Neutrophil (primary cell): Measurements from ENCODE around the gene RTCA.

Source experiments
- H3K27ac ChIP-seq: fragments of 200-600 bp; sonication (generic); 2 replicates; pipeline ENCODE4 v1.5.1; 2016; ENCODE audit warnings: mild to moderate bottlenecking, moderate library complexity
- H3K27me3 ChIP-seq: fragments of 200-600 bp; sonication (generic); 2 replicates; pipeline ENCODE4 v1.6.0; 2016; ENCODE audit warnings: mild to moderate bottlenecking
- H3K36me3 ChIP-seq: fragments of 200-600 bp; sonication (generic); 2 replicates; pipeline ENCODE4 v1.5.1; 2017
- H3K4me1 ChIP-seq, 2 experiments: fragments of 200-600 bp in 1 of 2; sonication (generic) in 1 of 2; 1 replicate in 1 of 2; 2 replicates in 1 of 2; pipeline versions ENCODE4 v1.5.1 to v1.6.1; 2013 to 2016; ENCODE audit warnings: low read depth in 1 of 2, low read length in 1 of 2, mild to moderate bottlenecking in 1 of 2, moderate library complexity in 1 of 2; ENCODE audit not compliant: control insufficient read depth in 1 of 2, insufficient read depth in 1 of 2
- H3K4me3 ChIP-seq, 2 experiments: fragments of 200-600 bp in 1 of 2; sonication (generic) in 1 of 2; 1 replicate in 1 of 2; 2 replicates in 1 of 2; pipeline ENCODE4 v1.5.1; 2013 to 2016; ENCODE audit warnings: low read depth in 1 of 2, low read length in 1 of 2, mild to moderate bottlenecking in 1 of 2, moderate library complexity in 1 of 2
- H3K9me3 ChIP-seq: fragments of 200-600 bp; sonication (generic); 2 replicates; pipeline ENCODE4 v1.5.1; 2016
- CTCF ChIP-seq: fragments of 200-600 bp; sonication (generic); IDR thresholded peaks from 2 replicates; pipeline ENCODE4 v1.5.1; 2016; ENCODE audit warnings: antibody characterized with exemption

The RTCA gene

DNA sequence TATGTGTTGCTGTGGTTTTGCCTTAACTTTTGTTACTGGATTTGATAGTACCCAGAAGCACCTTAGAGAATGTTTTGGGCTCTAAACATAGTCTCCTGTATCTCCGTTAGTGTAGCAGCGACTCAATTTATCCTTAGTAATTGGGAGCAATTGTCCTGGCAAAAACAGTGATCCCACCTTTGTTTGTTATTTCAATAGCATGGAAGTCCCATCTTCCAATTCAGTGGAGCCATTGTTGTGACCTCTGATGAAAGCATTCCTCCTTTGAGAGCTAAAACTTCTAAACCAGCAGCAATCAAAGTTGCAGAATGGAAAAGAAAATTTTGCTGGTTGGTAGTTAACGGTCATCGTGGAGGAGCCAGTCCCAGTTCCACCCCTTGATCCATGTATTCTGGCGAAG is 34.7 kb downstream of the RTCA start:
- H3K27me3 ChIP-seq: no peaks in the 10 kb centered on the region
- H3K36me3 ChIP-seq: no peaks in the 10 kb centered on the region
- TF ChIP-seq CTCF: no peak
- H3K4me1 ChIP-seq: no peaks in the 10 kb centered on the region
- no peak overlapping the region for H3K27ac ChIP-seq
- H3K9me3 ChIP-seq: no peaks in the 10 kb centered on the region
- H3K4me3 ChIP-seq: no peak overlapping the region

- Histone ChIP-seq H3K9me3 (no peaks in the 10 kb centered on the region), H3K27ac (no peak overlapping the region), H3K36me3 (no peaks in the 10 kb centered on the region), H3K4me3 (no peak overlapping the region), H3K27me3 (no peaks in the 10 kb centered on the region), H3K4me1 (no peaks in the 10 kb centered on the region)
- no peak for TF ChIP-seq CTCF
These were observed 36.7 kb downstream of the RTCA start for GRCh38 chr1:100302739-100303138.

GRCh38 chr1:100304227-100304626 is 38.2 kb downstream of the RTCA start:
- no peaks in the 10 kb centered on the region for H3K4me1 ChIP-seq
- H3K27me3 ChIP-seq: no peaks in the 10 kb centered on the region
- no peak overlapping the region for H3K27ac ChIP-seq
- no peaks in the 10 kb centered on the region for H3K36me3 ChIP-seq
- TF ChIP-seq CTCF: no peak
- no peaks in the 10 kb centered on the region for H3K9me3 ChIP-seq
- H3K4me3 ChIP-seq: no peak overlapping the region

GRCh38 chr1:100304921-100305320 is 38.9 kb downstream of the RTCA start:
- Histone ChIP-seq H3K27me3 (no peaks in the 10 kb centered on the region), H3K27ac (no peak overlapping the region), H3K9me3 (no peaks in the 10 kb centered on the region), H3K4me3 (no peak overlapping the region), H3K4me1 (no peaks in the 10 kb centered on the region), H3K36me3 (no peaks in the 10 kb centered on the region)
- TF ChIP-seq CTCF: no peak

DNA sequence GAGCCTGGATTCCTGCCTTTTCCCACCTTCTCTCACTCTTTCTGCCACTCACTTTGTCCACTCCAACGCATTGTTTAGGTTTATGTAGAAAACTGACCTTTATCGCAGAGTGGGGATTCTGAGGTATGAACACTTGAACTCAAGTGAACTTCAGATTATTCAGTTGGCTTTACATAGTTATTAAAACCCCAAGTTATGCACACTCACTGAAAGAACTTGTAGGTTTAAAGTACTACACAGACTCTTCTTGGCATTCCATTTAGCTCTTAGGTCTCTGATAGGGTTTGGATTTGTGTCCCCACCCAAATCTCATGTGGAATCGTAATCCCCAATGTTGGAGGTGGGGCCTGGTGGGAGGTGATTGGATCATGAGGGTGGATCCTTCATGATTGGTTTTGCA is 39.9 kb downstream of the RTCA start:
- H3K4me1 ChIP-seq: no peaks in the 10 kb centered on the region
- TF ChIP-seq CTCF: no peak
- H3K36me3 ChIP-seq: no peaks in the 10 kb centered on the region
- H3K27me3 ChIP-seq: no peaks in the 10 kb centered on the region
- H3K9me3 ChIP-seq: no peaks in the 10 kb centered on the region
- no peak overlapping the region for H3K4me3 ChIP-seq
- H3K27ac ChIP-seq: no peak overlapping the region

DNA sequence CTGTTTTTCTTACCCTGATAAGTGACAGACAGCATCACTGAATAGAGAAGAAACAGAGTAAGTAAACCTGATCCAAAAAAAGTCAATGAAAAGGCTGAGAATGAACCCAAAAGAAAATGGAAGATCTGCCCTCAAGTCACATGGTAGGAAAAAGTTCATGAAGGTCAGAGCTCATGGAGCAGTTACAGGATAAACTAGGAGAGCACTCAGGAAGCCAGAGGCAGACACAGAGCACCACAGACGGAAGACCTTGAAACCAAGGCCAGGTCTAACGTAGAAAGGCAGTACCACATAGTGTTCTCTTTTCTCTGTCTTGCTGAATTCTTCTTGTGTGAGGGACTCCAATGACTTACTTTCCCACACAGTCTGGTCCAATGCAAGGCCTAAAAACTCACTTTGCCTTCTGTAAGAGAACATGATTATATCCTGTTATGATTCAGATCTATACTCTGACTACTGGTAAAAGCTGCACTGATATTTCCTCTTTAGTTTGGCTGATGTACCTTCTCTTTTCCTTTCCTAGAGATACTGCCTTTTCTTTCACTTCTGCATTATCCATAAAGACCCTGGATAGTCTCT is 40.8 kb downstream of the RTCA start:
- Histone ChIP-seq H3K27me3 (no peaks in the 10 kb centered on the region), H3K4me3 (no peak overlapping the region), H3K4me1 (no peaks in the 10 kb centered on the region), H3K27ac (no peak overlapping the region), H3K9me3 (no peaks in the 10 kb centered on the region), H3K36me3 (no peaks in the 10 kb centered on the region)
- no peak for TF ChIP-seq CTCF
